NCI-H2081 treated with DMSO at 0.1 percent for 48 hours (cell line): ENCODE results near the gene CHMP6.

ENCODE experiments used
- DNase-seq: peaks from one replicate; lab custom pipeline; 2025; lab: John Stamatoyannopoulos, UW

CHMP6 gene

GRCh38 chr17:80956321-80957190 is 35.1 kb upstream of the CHMP6 start:
- DNase-seq = no peak

- DNase-seq = no peak
These were observed 34.1 kb upstream of the CHMP6 start for GRCh38 chr17:80957461-80957941.

GRCh38 chr17:80959330-80960036 is 32.2 kb upstream of the CHMP6 start:
- DNase-seq = no peak

GRCh38 chr17:80960037-80960796 is 31.4 kb upstream of the CHMP6 start:
- no peak for DNase-seq

- DNase-seq = no peak
These were observed 30.7 kb upstream of the CHMP6 start for GRCh38 chr17:80960797-80961452.

GRCh38 chr17:80961541-80962330 is 29.9 kb upstream of the CHMP6 start:
- DNase-seq = no peak

GRCh38 chr17:80962356-80963329 is 29.0 kb upstream of the CHMP6 start:
- DNase-seq = no peak

GRCh38 chr17:80963812-80964543 is 27.7 kb upstream of the CHMP6 start:
- DNase-seq = no peak

GRCh38 chr17:80964544-80964856 is 27.1 kb upstream of the CHMP6 start:
- no peak for DNase-seq

GRCh38 chr17:80964859-80965580 is 26.6 kb upstream of the CHMP6 start:
- no peak for DNase-seq

- DNase-seq = no peak
These were observed 26.0 kb upstream of the CHMP6 start for GRCh38 chr17:80965606-80966005.

- no peak for DNase-seq
These were observed 24.2 kb upstream of the CHMP6 start for GRCh38 chr17:80967404-80967872.

GRCh38 chr17:80968602-80969029 is 23.0 kb upstream of the CHMP6 start:
- DNase-seq = peak; percentile 79

- no peak for DNase-seq
These were observed 22.5 kb upstream of the CHMP6 start for GRCh38 chr17:80969030-80969673.

GRCh38 chr17:80969674-80970043 is 22.0 kb upstream of the CHMP6 start:
- no peak for DNase-seq

- DNase-seq = no peak
These were observed 21.4 kb upstream of the CHMP6 start for GRCh38 chr17:80970044-80970761.
